Urinary bladder (tissue), 4 donors: ENCODE data around the gene ANXA3. TPM values are rescaled to one million over a fixed set of nuclear protein-coding genes. Genes with fewer than 3 reads are reported as not detected.

Experiments used
- DNase-seq: peaks from one replicate; pipeline ENCODE4 v3.0.0-alpha.2; 2015; ENCODE audit errors: extremely low spot score
- H3K27ac ChIP-seq: one replicate; pipeline ENCODE4 v1.5.1; 2013; ENCODE audit warnings: low read depth, mild to moderate bottlenecking, moderate library complexity
- H3K36me3 ChIP-seq: one replicate; pipeline ENCODE4 v1.6.1; 2013; ENCODE audit warnings: mild to moderate bottlenecking, moderate library complexity; ENCODE audit not compliant: insufficient read depth
- H3K4me1 ChIP-seq: one replicate; pipeline ENCODE4 v1.6.1; 2013; ENCODE audit warnings: mild to moderate bottlenecking, moderate library complexity; ENCODE audit not compliant: insufficient read depth
- H3K4me3 ChIP-seq: one replicate; pipeline ENCODE4 v1.5.1; 2013; ENCODE audit warnings: low read depth, low read length
- WGBS: extraction: QIAGEN DNeasy Blood & Tissue Kit; methylation state at CpG from one replicate; pipeline ENCODE4 v1.1.7; 2013; 5-methylcytosine and 5-hydroxymethylcytosine counted together
- polyA plus RNA-seq: library from polyadenylated mRNA; stranded (reverse); fragments of 200-250 nt; gene quantifications from one replicate; pipeline ENCODE4 v1.2.3, GENCODE V29; 2013
- small RNA-seq: library from RNA; depleted of rRNA; stranded (forward); fragments of <200 nt; gene quantifications from one replicate; pipeline ENCODE3, GENCODE V24; 2014
- total RNA-seq: library from RNA; depleted of rRNA; stranded (reverse); fragments of >200 nt; gene quantifications from one replicate; pipeline ENCODE4 v1.2.3, GENCODE V29; 2014
- donor health status: healthy with polysubstance abuse.
- donor health status: healthy.

ANXA3 gene
- total and polyA plus RNA-seq, 2 donors = 2.7 to 29.1 TPM

DNA sequence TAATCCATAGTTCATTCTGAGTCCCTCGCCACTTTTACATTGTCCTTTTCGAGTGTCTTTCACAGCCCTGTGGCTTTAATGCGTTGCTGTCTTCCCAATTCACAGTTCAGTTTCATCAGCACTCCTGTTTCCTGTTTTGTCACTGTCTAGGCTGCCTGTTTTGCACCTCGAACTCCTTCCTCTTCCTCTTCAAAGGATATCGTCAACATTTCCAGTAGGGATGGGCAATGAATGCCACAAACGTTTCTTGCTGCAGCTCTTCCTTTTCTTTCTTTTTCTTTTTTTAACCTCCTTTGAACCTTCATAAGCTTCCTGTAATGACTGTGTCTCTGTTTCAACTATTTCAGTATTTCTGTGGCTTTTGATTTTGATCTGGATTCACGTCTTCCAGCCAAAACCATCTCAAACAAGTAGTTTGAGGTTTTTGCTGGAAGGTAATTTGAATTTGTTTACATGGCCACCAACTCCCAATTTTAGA lies 105.4 kb downstream of the ANXA3 start:
- no peak overlapping the region for H3K27ac ChIP-seq
- no peak for DNase-seq
- WGBS = 62% methylated on average over 7 of the region's 7 CpGs
- H3K4me3 ChIP-seq = no peak overlapping the region
- peaks cover 1% of the 10 kb centered on the region for H3K4me1 ChIP-seq
- H3K36me3 ChIP-seq = no peaks in the 10 kb centered on the region

- peaks cover 1% of the 10 kb centered on the region for H3K4me1 ChIP-seq
- WGBS = 59% methylated on average over 1 of the region's 1 CpG
- no peaks in the 10 kb centered on the region for H3K36me3 ChIP-seq
- no peak overlapping the region for H3K4me3 ChIP-seq
- H3K27ac ChIP-seq = no peak overlapping the region
- no peak for DNase-seq
Observed at GRCh38 chr4:78659264-78659663, 107.7 kb downstream of the ANXA3 start.

GRCh38 chr4:78659665-78660064 lies 108.1 kb downstream of the ANXA3 start:
- H3K4me1 ChIP-seq = peaks cover 1% of the 10 kb centered on the region
- 89% methylated on average over 1 of the region's 1 CpG for WGBS
- H3K36me3 ChIP-seq = no peaks in the 10 kb centered on the region
- H3K4me3 ChIP-seq = no peak overlapping the region
- no peak for DNase-seq
- H3K27ac ChIP-seq = no peak overlapping the region

Small RNAs within 50 kb of the gene (small RNA-seq; reads per million reads assigned to genes)
- gene HIGD1AP13 (0.12 reads per million), gene RF00019 (not detected)

Other genes starting within 250 kb of the ANXA3 start
- gene BMP2K, start 224.6 kb downstream of the ANXA3 start, total RNA-seq = 106 TPM
- 7.6 TPM for gene BMP2K, start 224.6 kb downstream of the ANXA3 start, polyA plus RNA-seq